NCI-H2227 (cell line): Measurements from ENCODE around the gene CHRNA9.
"Not testable (repeated sequence)": the region's sequence is repeated elsewhere in the genome, so short reads cannot be mapped to it uniquely, and the experiment has no call there.

Experiments used
- DNase-seq: peaks from one replicate; lab custom pipeline; 2025; ENCODE audit not compliant: unreplicated experiment; lab: John Stamatoyannopoulos, UW

CHRNA9 gene

GRCh38 chr4:40334591-40335524 is at the start of gene CHRNA9:
TSS of gene CHRNA9 (plus strand) at chr4:40335333. CDS start at chr4:40335468, 135 bp downstream.
- DNase-seq = peak; percentile 27

DNA sequence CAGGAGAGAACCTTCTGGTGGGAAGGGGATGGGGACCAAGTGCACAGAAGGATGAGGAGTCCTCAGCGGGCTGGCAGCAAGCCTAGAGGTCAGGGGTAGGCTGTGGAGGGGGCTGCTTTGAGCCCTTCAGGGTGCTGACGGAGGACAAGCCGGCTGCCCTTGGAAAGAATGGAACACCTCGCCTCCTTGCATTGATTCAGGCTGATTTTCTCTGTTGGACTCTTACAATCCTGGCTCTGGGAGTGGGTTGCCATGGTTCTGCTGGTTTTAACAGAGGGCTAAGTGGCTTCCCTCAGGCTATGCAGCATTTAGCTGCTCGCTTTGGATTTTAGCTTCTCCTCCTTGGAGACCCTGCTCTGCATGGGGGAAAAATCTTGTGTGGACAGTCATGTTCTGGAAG is 49.4 kb upstream of the CHRNA9 start:
- DNase-seq = no peak

- no peak for DNase-seq
Observed at GRCh38 chr4:40288566-40288965, 46.6 kb upstream of the CHRNA9 start.

GRCh38 chr4:40289366-40290188 is 45.6 kb upstream of the CHRNA9 start:
- peak; percentile 48 for DNase-seq

GRCh38 chr4:40290611-40291186 is 44.4 kb upstream of the CHRNA9 start:
- peak; percentile 70 for DNase-seq

GRCh38 chr4:40292313-40292759 is 42.8 kb upstream of the CHRNA9 start:
- DNase-seq = no peak

DNA sequence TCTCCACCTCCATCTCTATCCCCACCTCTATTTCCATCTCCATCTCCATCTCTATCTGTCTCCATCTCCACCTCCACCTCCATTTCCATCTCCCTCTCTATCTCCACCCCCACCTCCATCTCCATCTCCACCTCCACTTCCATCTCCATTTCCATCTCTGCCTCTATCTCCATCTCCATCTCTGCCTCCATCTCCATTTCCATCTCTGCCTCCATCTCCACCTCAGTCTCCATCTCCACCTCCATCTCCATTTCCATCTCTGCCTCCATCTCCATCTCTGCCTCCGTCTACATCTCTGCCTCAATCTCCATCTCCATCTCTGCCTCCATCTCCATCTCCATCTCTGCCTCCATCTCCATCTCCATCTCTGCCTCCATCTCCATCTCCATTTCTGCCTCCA is 40.8 kb upstream of the CHRNA9 start:
- DNase-seq = no peak

GRCh38 chr4:40295030-40295429 is 40.1 kb upstream of the CHRNA9 start:
- DNase-seq = not testable (repeated sequence)

GRCh38 chr4:40295572-40295971 is 39.6 kb upstream of the CHRNA9 start:
- no peak for DNase-seq

- DNase-seq = no peak
Observed at GRCh38 chr4:40299126-40299525, 36.0 kb upstream of the CHRNA9 start.

DNA sequence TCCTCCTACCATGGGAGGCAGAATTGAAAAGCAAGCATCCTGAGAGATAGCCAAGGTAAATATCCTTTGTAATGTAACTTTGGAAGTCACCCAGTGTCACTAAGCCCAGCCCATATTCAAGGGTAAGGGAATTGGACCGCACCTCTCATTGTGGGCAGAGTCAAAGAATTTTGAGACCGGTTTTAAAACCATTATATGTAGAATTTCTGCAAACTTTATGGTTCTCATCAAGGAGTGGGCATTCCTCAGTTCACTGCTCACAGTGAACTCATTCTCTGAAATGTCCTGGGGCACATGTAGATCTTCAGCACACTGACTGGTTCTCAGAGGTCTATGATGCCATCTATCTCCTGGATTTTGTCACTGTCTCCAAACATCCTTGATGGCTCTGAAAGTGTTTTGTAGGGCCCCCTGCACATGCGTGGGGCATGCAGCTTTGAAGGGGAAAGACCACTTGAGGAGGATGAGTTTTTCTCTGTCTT is 35.3 kb upstream of the CHRNA9 start:
- no peak for DNase-seq

GRCh38 chr4:40300371-40301162 is 34.6 kb upstream of the CHRNA9 start:
- no peak for DNase-seq

DNA sequence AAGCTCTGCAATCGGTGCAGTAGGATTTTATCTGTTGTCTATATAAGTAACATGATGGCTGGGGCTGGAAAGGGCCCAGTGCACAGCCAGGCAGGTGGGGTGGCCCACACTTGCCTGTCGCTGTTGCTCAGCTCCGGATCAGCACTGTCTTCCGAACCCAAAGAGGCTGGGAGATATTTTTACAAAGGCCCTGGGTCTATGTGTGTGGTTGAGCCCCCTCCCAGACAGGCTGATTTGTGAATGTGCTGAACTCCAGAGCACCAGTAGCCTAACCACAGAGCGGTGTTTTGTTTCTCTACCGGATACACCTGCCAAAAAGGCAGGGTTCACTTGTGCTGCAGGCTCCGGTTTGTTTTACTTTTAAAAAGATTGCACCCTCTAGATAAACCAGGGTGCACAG is 33.5 kb upstream of the CHRNA9 start:
- DNase-seq = no peak

GRCh38 chr4:40303751-40304150 is 31.4 kb upstream of the CHRNA9 start:
- no peak for DNase-seq

GRCh38 chr4:40305328-40306170 is 29.6 kb upstream of the CHRNA9 start:
- DNase-seq = no peak

DNA sequence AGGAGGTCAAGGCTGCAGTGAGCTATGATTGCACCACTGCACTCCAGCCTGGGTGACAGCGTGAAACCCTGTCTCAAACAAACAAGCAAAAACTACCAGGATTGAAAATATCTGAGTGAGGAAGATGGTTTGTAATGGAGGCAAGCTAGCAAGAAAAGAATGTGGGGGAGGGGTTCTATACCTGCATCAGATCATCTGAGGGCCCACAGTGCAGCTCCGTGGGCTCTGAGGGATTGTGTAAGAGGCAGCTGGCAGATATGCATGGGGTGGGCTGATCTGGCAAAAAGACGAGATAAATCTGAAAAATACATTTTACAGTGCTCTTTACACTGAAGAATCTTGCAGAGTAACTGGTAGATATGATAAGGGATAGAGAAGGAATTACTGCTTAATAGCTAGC is 28.9 kb upstream of the CHRNA9 start:
- DNase-seq = no peak

DNA sequence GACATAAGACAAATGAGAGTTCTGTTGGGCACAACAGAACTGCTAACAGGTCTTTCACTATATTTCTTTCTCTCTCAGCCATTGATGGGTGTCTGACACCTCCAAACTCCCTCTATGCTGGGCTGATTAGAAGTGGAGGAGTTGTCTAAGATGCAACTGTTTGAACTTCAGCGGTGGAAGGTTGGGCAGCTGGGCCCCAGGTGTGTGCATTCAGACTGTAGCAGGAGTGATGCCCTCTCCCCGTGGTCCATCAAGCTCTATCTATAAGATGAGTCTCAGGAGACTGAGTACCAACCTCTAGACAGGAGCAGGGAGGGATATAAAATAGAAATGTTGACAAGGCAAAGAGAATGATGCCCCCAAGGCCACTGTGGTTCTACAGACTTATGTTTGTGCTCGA is 28.2 kb upstream of the CHRNA9 start:
- DNase-seq = no peak

GRCh38 chr4:40307627-40308497 is 27.3 kb upstream of the CHRNA9 start:
- no peak for DNase-seq
